ENCODE results near the gene MITD1. TPM values are rescaled to one million over a fixed set of nuclear protein-coding genes. Genes with fewer than 3 reads are reported as not detected.

MITD1 gene
- total and polyA plus RNA-seq, 2 of the 13 experiments (the other 11 are each of a cell fraction or from before 2014, with no cell fraction given): 17.8 to 43.7 TPM

- TF ChIP-seq USF2 (IDR thresholded peaks at IDR 0.05; ENCODE audit: low read depth, low read length): 0 out of 2 replicates have a peak, but pooled peaks have one; percentile 7
- TF ChIP-seq USF2 (CRISPR knock-in tag; IDR thresholded peaks at IDR 0.05; ENCODE audit: borderline replicate concordance): peak; percentile 79
- peak; percentile 96; the same call in 1 of the 2 replicates for TF ChIP-seq ZNF383 (CRISPR knock-in tag; IDR thresholded peaks at IDR 0.05; ENCODE audit: borderline replicate concordance)
- no peak for TF ChIP-seq NFE2 (CRISPR knock-in tag; IDR thresholded peaks at IDR 0.05)
- no peak for TF ChIP-seq NR3C1 (CRISPR knock-in tag; IDR thresholded peaks at IDR 0.05)
- 0 out of 2 replicates have a peak, but pooled peaks have one; percentile 18 for TF ChIP-seq ZSCAN30 (CRISPR knock-in tag; IDR thresholded peaks at IDR 0.05)
- TF ChIP-seq MAFF (IDR thresholded peaks at IDR 0.05; ENCODE audit: low read depth, low read length): no peak
- peak; percentile 87; the same call in 1 of the 2 replicates for TF ChIP-seq EEA1 (CRISPR knock-in tag; IDR thresholded peaks at IDR 0.05; ENCODE audit: borderline replicate concordance)
- TF ChIP-seq CHD2 (IDR thresholded peaks at IDR 0.05; ENCODE audit: low read depth, low read length): peak; percentile 76
- TF ChIP-seq E2F2 (CRISPR knock-in tag; IDR thresholded peaks at IDR 0.05; ENCODE audit: borderline replicate concordance): no peak; the same call in 1 of the 2 replicates
- peak; percentile 99 for TF ChIP-seq MXD3 (CRISPR knock-in tag; IDR thresholded peaks at IDR 0.05)
- peak; percentile 99 for TF ChIP-seq KMT2A (CRISPR knock-in tag; IDR thresholded peaks at IDR 0.05)
- TF ChIP-seq, protein P1, sequence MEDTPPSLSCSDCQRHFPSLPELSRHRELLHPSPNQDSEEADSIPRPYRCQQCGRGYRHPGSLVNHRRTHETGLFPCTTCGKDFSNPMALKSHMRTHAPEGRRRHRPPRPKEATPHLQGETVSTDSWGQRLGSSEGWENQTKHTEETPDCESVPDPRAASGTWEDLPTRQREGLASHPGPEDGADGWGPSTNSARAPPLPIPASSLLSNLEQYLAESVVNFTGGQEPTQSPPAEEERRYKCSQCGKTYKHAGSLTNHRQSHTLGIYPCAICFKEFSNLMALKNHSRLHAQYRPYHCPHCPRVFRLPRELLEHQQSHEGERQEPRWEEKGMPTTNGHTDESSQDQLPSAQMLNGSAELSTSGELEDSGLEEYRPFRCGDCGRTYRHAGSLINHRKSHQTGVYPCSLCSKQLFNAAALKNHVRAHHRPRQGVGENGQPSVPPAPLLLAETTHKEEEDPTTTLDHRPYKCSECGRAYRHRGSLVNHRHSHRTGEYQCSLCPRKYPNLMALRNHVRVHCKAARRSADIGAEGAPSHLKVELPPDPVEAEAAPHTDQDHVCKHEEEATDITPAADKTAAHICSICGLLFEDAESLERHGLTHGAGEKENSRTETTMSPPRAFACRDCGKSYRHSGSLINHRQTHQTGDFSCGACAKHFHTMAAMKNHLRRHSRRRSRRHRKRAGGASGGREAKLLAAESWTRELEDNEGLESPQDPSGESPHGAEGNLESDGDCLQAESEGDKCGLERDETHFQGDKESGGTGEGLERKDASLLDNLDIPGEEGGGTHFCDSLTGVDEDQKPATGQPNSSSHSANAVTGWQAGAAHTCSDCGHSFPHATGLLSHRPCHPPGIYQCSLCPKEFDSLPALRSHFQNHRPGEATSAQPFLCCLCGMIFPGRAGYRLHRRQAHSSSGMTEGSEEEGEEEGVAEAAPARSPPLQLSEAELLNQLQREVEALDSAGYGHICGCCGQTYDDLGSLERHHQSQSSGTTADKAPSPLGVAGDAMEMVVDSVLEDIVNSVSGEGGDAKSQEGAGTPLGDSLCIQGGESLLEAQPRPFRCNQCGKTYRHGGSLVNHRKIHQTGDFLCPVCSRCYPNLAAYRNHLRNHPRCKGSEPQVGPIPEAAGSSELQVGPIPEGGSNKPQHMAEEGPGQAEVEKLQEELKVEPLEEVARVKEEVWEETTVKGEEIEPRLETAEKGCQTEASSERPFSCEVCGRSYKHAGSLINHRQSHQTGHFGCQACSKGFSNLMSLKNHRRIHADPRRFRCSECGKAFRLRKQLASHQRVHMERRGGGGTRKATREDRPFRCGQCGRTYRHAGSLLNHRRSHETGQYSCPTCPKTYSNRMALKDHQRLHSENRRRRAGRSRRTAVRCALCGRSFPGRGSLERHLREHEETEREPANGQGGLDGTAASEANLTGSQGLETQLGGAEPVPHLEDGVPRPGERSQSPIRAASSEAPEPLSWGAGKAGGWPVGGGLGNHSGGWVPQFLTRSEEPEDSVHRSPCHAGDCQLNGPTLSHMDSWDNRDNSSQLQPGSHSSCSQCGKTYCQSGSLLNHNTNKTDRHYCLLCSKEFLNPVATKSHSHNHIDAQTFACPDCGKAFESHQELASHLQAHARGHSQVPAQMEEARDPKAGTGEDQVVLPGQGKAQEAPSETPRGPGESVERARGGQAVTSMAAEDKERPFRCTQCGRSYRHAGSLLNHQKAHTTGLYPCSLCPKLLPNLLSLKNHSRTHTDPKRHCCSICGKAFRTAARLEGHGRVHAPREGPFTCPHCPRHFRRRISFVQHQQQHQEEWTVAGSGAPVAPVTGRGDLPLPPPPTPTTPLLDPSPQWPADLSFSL (CRISPR knock-in tag; IDR thresholded peaks at IDR 0.05): peak; percentile 66
- TF ChIP-seq ZNF10 (CRISPR knock-in tag; IDR thresholded peaks at IDR 0.05; ENCODE audit: borderline replicate concordance, low read depth): no peak
- TF ChIP-seq ZNF326 (CRISPR knock-in tag; IDR thresholded peaks at IDR 0.05; ENCODE audit: borderline replicate concordance): no peak
- TF ChIP-seq ZFP1 (CRISPR knock-in tag; IDR thresholded peaks at IDR 0.05): peak; percentile 85; the same call in 1 of the 2 replicates
- peak; percentile 13 for TF ChIP-seq STAG1 (CRISPR knock-in tag; IDR thresholded peaks at IDR 0.05)
- peak; percentile 72 for TF ChIP-seq HOXD1 (CRISPR knock-in tag; IDR thresholded peaks at IDR 0.05)
- TF ChIP-seq TBX2 (CRISPR knock-in tag; IDR thresholded peaks at IDR 0.05; ENCODE audit: borderline replicate concordance): peak; percentile 99
- TF ChIP-seq ATM (IDR thresholded peaks at IDR 0.05; ENCODE audit: borderline replicate concordance): no peak
Measured at GRCh38 chr2:99154643-99155536, 26.0 kb downstream of the MITD1 start, which contains the start of the genes LIPT1 and TSGA10 (continued).

Data from HepG2 (cell line).